ENCODE measurements around the gene ANAPC4. TPM values are rescaled to one million over a fixed set of nuclear protein-coding genes. Genes with fewer than 3 reads are reported as not detected.
"Not testable (repeated sequence)": the region's sequence is repeated elsewhere in the genome, so short reads cannot be mapped to it uniquely, and the experiment has no call there.

Gene ANAPC4, protein sequence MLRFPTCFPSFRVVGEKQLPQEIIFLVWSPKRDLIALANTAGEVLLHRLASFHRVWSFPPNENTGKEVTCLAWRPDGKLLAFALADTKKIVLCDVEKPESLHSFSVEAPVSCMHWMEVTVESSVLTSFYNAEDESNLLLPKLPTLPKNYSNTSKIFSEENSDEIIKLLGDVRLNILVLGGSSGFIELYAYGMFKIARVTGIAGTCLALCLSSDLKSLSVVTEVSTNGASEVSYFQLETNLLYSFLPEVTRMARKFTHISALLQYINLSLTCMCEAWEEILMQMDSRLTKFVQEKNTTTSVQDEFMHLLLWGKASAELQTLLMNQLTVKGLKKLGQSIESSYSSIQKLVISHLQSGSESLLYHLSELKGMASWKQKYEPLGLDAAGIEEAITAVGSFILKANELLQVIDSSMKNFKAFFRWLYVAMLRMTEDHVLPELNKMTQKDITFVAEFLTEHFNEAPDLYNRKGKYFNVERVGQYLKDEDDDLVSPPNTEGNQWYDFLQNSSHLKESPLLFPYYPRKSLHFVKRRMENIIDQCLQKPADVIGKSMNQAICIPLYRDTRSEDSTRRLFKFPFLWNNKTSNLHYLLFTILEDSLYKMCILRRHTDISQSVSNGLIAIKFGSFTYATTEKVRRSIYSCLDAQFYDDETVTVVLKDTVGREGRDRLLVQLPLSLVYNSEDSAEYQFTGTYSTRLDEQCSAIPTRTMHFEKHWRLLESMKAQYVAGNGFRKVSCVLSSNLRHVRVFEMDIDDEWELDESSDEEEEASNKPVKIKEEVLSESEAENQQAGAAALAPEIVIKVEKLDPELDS
- total RNA-seq (10 to 100 TPM in 7 of 9 donors, 1 to 10 TPM in 2; 6.7 to 15.5 (median 12.5) TPM), polyA plus RNA-seq (10 to 100 TPM; 10.6 to 11.3 TPM)
- long read RNA-seq, donor 1, transcript ANAPC4-201 (29 exons, 2,685 nt) = major isoform, 12 of 26 reads
- long read RNA-seq, donor 1, partial matches to known transcripts = 3 of 26 reads
- long read RNA-seq, donor 1, other reads (novel, unspliced or antisense) = 9 of 26 reads
- long read RNA-seq, donor 2, transcript ANAPC4-201 (29 exons, 2,685 nt) = major isoform, 27 of 78 reads
- long read RNA-seq, donor 2, partial matches to known transcripts = 7 of 78 reads
- long read RNA-seq, donor 2, other reads (novel, unspliced or antisense) = 42 of 78 reads
- long read RNA-seq, donor 3, transcript ANAPC4-201 (29 exons, 2,685 nt) = major isoform, 12 of 33 reads
- long read RNA-seq, donor 3, partial matches to known transcripts = 4 of 33 reads
- long read RNA-seq, donor 3, other reads (novel, unspliced or antisense) = 15 of 33 reads

- intact Hi-C loops (cut with DNase I) = loop anchor here in 4 of 10 donors (2.0 to 10.0 kb wide), 6 partner anchors 64 to 892 kb away; partner anchors contain the start of genes ZCCHC4 (in 2 of the 4), PI4K2B (in 1 of the 4) and SEPSECS (in 1 of the 4)
- Histone ChIP-seq H3K27me3 (no peaks in the 10 kb centered on the region), H3K36me3 (peaks cover 0 to 20% (median 13%) of the 10 kb centered on the region in 9 donors), H3K9me3 (peaks cover 0 to 4% (median 0%) of the 10 kb centered on the region in 12 donors), H3K4me1 (peaks cover 0 to 32% (median 10%) of the 10 kb centered on the region in 12 donors), H3K27ac (peak within 1 kb of the TSS in 11 of 12 donors; percentile 54 to 86 (median 75)), H3K4me3 (peak within 1 kb of the TSS; percentile 50 to 97 (median 94))
- TF ChIP-seq POLR2A (IDR thresholded peaks at IDR 0.05) (peak in 1 of 2 donors; percentile 65), CTCF (IDR thresholded peaks at IDR 0.05) (peak in 5 of 12 donors; percentile 10 to 24 (median 18))
- ATAC-seq = peak; percentile 95 to 98 (median 98)
- WGBS, 4 donors = 0 to 1% (median 0%) methylated on average over 12 to 74 of the region's 74 CpGs
- DNase-seq = peak; percentile 95 to 98 (median 97)
These were observed at the start of gene ANAPC4 for GRCh38 chr4:25376754-25377571. ANAPC4 (plus strand) TSS chr4:25377263; CDS start chr4:25377428, 165 bp downstream.

- H3K4me1 ChIP-seq = peaks cover 0 to 14% (median 4%) of the 10 kb centered on the region in 12 donors
- H3K9me3 ChIP-seq; intact Hi-C loops (cut with DNase I); H3K27me3 ChIP-seq; DNase-seq; H3K4me3 ChIP-seq; ATAC-seq; H3K27ac ChIP-seq; H3K36me3 ChIP-seq: not testable (repeated sequence)
- 92 to 98% (median 97%) methylated on average over 3 of the region's 3 CpGs for WGBS, 4 donors
These were observed 48.6 kb upstream of the ANAPC4 start for GRCh38 chr4:25328463-25328862.

DNA sequence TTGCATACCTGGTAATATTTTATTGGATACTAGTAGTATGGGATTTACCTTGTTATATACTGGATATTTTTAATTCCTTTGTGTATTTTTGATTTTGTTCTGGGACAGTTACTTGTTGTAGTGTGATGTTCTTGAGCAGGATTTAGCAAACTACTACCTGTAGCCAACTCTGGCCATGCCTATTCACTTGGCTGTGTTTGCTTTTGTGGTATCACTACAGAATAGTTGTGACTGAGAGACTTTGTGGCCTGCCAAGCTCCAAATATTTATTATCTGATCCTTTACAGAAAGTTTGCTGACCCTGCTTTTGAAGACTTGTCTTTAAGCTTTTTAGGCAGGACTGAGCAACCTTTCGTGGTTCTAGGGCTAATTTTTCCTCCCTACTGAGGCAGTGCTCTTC, 46.7 kb upstream of the ANAPC4 start:
- H3K36me3 ChIP-seq = peaks cover 0 to 21% (median 5%) of the 10 kb centered on the region in 9 donors
- 94 to 99% (median 96%) methylated on average over 1 of the region's 1 CpG for WGBS, 4 donors

More for the DNA sequence above, 46.7 kb upstream of the ANAPC4 start:
- Histone ChIP-seq H3K4me3 (no peak overlapping the region), H3K9me3 (no peaks in the 10 kb centered on the region), H3K27ac (peak overlapping the region in 1 of 12 donors; percentile 55), H3K4me1 (peaks cover 0 to 14% (median 4%) of the 10 kb centered on the region in 12 donors), H3K27me3 (no peaks in the 10 kb centered on the region)
- no peak for DNase-seq
- intact Hi-C loops (cut with DNase I) = no loop called here
- ATAC-seq = no peak
- TF ChIP-seq POLR2A (IDR thresholded peaks at IDR 0.05) = no peak
- TF ChIP-seq CTCF (IDR thresholded peaks at IDR 0.05) = no peak

Measured in heart left ventricle (tissue), 16 donors.